ENCODE results near the gene ASTN1.

DNA sequence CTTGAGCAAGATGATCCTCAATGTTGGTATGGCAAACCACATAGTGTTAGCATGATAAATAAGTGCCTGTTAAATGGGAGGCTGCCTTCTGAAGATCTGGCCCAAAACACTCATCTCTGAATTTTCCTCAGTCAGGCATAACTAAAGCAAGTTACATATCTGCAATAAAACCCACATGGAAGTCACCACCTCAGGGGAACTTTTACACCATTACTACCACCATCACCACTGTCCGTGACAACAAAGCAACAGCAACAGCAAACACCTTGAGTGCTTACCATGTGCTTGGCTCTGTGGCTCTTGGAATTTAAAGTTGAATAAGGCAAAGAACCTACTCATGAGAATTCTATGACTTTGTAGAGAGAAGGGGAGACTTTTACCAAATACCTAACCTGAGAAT is 233.0 kb downstream of the ASTN1 start:
- TF ChIP-seq YY1 (IDR thresholded peaks at IDR 0.05; ENCODE audit: insufficient read depth, insufficient read length) (no peak), ZNF274 (IDR thresholded peaks at IDR 0.05; ENCODE audit: low read depth, low read length) (no peak), SUZ12 (IDR thresholded peaks at IDR 0.05; ENCODE audit: extremely low read depth, insufficient read depth, insufficient read length) (no peak)

Measured in NT2/D1 (cell line).